Middle frontal gyrus (tissue), 1 donor: ENCODE data around the gene FAM78A.

Source experiments
- DNase-seq: peaks from one replicate; pipeline ENCODE4 v3.0.0-alpha.2; 2015; ENCODE audit warnings: low spot score; ENCODE audit errors: extremely low spot score

FAM78A gene, protein sequence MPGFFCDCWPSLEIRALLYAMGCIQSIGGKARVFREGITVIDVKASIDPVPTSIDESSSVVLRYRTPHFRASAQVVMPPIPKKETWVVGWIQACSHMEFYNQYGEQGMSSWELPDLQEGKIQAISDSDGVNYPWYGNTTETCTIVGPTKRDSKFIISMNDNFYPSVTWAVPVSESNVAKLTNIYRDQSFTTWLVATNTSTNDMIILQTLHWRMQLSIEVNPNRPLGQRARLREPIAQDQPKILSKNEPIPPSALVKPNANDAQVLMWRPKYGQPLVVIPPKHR

DNA sequence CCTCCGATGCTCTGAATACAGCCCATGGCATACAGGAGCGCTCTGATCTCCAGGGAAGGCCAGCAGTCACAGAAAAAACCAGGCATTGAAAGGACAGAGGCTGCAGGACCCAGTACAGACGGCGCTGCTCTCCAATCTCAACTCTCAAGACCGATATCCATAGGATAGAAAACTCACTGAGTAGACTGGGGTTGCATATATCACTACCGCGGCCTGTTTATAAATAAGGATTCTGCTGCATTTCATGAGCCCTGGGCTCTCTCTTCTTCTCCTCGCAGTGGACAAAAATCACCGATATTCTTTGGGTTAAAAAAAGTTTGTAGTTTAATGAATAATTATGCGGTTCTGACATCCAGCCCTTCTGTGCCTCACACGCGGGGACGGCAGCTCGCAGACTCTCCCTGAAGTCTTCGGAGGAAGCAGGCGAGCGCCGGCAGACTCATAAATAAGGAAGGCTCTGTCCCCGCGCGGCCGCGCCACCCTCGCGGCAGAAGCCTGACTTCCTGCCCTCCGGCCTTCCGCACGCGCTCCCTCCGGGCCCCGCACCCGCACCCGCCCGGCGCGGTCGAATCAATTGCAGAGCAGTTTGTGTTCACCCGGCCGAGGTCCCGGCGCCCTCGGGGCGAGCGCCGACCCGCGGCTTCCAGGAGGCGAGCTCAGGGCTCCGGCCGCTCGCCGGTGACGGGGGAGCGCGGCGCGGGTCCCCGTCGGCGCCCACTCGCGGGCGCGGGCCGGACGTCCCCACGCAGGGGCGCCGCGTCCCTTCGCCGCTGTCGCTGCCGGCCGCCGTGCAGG, at the start of gene FAM78A:
TSS of gene FAM78A (minus strand) at position 417 of the 795 bp plus-strand sequence. CDS start at position 86, 331 bp downstream.
- DNase-seq, result no peak

DNA sequence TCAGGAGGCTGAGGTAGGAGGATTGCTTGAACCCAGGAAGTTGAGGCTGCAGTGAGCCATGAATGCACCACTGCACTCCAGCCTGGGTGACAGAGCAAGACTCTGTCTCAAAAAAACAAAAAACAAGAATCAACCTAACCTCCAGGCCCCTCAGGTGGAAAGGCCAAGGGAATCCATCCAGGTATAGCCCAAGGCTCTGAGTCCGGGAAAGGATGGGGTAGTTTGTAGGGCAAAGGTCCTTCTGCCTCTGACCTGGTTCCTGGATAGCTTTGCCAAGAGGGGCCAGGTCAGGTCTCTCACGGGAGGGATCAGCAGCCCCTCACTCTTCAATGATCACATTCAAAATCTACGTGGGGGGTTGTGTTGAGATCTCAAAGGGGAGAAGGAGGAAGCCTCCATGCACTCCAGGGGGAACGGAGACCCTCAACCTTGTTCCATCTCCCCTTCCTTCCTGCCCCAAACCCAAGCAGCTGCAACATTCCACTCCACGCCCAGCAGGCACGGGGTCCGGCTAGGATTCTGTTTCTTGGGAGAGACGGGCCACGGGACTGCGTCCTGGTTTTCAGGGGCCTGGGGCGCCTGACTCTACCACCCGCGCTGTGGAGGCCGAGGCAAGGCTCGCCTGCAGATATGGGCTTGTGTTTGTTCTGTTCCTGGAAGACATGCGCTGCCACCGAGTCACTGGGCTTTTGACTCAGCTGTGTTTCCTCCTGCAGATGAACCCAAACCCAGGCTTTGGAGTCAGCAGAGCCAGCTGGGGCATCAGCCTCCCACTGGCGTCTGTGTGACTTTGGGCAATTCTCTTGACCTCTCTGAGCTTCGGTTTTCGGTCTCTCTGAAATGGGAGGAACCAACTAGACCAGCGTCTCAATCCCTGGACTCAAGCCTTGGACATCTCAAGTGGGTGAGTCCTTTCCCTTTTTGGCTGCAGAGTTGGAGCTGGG, 48.7 kb upstream of the FAM78A start:
- DNase-seq, result no peak

DNA sequence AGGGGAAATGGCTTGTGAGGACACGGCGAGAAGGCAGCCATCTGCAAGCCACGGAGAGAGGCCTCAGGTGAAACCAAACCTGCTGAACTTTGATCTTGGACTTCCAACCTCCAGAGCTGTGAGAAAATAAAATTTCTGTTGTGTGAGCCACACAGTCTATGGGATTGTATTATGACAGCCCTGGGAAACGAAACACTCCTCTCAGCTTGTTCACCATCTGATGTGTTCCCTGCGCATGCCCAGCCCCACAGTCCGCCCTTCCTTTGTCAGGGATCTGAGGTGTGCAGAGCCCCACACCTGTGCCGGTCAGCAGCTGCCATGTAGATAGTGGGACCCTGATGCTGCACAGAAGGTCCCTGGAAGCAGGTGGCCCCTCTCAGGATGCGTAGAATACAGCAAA, 47.3 kb upstream of the FAM78A start:
- no peak for DNase-seq

DNA sequence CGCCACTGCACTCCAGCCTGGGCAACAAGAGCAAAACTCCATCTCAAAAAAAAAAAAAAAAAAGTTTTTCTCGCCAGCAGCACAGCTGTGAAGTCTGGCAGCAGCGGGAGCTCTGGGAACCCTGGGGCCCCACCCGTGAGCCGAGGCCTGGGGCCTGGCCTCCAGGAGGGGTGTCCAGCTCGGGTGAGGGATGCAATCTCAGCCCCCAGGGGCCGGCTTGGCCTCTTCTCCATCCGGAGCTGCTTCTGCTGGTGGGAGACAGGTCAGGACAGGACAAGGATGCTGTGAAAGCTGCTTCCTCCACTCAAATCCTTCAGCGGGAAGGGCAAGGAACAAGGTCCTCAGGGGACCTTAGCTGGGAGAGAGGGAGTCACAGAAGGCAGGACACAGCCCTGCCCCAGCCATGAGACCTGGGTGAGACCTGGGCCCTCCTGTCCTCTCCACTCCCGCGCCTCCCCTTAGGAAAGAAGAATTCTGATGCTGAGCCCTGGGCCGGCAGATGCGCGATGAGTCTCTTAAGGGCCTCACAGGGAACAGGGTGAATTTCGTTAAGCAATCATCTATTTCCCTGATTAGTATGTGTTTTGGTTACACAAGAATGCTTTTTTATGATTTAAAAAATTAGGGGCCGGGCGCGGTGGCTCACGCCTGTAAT, 43.8 kb upstream of the FAM78A start:
- DNase-seq, result no peak

DNA sequence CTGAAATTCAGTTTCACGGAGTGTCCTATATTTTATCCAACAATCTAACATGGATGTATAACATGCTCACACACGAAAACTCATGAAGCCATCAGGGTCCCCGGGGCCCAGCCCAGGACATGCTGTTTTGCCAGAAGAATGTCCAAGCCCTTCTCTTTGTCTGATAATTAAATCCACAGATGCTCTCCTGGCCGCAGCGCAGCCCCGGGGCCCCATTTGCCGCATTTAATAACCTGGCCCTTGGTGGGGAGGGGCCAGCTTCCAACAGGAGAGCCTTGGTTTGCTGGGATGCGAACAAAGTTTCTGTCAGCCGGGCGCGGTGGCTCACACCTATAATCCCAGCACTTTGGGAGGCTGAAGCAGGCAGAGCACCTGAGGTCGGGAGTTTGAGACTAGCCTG, 43.2 kb upstream of the FAM78A start:
- DNase-seq, result no peak

DNA sequence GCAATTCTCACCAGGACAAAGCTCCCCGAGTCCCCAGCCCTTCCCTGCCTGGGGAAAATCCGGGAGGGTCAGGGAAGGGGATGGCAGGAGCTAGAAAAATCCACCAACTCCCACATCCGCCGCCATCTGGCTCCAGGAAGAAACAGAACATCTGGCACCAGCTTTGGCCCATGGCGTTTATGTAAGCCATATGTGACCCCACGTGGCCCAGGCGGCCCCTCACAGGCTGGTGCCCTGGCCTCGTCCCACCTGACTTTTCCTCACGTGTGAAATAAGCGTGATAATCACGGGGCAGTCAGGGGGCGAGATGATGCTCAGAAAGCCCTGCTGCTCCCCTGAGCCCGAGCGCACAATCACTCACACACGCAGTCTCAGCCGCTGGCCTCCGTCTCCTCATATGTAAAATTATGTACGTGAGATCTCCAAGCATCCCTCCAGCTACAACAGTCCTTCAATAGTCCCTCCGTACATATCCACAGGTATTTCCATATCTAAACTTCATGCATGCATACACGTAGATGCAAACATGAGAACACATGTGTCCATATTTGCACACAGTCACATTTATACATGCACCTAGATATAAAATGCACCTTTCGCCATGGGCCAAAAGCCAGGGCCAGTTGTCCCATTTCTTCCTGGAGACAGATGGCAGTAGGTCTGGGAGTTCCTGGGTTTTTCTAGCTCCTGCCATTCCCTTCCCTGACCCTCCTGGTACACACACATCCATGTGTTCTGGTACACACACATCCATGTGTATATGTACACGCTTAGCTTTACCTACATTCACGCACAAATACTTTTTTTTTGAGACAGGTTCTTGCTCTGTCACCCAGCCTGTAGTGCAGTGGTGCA, 42.1 kb upstream of the FAM78A start:
- no peak for DNase-seq

DNA sequence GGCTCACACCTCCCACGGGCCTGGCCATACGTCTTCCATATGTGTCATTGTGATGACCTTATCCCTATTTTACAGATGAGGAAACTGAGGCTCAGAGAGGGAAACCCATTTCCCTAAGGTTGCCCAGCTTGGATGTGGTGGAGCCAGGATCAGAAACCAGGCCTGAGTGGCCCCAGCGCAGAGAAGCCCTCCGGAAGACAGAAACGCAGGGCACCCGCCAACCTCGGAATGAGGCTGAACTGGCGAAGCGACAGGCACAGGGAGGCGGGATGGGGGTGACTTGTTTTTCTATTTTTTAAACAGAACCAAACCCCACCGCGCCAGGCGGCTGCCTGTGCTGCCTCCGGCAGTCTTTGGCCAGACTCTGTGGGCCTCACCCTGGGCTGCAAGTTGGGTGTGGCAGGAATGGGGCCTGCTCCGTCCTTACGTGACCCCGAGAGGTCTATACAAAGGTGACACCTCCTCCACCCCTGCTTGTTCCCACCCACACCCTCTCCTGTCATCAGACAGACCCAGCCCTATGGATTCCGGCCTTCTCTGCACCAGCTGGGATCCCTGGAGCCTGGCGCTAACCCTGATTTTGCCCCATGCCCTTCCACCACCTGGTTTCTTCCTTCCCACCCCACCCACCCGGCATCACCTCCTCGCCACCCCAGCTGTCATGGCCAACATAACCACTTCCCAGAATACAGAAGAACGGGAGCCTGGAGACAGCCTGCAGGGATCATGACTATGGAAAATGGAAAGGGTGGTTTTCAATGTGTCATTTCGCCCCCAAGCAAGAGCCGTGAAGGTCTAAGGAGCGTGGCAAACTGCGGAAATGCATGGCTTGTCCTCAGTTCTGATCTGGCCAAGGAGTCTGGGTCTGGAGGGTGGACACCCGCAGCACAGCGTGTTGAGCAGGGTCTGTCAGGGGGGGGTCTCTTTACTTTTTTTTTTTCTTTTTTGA, 36.8 kb upstream of the FAM78A start:
- DNase-seq, result no peak

DNA sequence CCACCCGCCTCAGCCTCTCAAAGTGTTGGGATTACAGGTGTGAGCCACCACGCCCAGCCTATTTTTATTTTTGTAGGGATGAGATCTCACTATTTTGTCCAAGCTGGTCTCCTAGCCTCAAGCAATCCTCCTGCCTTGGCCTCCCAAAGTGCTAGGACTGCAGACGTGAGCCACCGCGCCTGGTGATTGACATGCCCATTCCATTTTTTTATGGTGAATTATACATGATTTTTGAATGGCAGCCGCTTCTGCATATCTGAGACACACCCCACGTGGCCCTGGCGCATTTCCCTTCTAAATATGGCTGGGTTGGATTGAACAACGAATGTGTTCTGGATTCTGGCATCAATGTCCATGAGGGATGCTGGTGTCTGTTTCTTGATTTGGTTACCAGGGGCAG, 35.9 kb upstream of the FAM78A start:
- no peak for DNase-seq

DNA sequence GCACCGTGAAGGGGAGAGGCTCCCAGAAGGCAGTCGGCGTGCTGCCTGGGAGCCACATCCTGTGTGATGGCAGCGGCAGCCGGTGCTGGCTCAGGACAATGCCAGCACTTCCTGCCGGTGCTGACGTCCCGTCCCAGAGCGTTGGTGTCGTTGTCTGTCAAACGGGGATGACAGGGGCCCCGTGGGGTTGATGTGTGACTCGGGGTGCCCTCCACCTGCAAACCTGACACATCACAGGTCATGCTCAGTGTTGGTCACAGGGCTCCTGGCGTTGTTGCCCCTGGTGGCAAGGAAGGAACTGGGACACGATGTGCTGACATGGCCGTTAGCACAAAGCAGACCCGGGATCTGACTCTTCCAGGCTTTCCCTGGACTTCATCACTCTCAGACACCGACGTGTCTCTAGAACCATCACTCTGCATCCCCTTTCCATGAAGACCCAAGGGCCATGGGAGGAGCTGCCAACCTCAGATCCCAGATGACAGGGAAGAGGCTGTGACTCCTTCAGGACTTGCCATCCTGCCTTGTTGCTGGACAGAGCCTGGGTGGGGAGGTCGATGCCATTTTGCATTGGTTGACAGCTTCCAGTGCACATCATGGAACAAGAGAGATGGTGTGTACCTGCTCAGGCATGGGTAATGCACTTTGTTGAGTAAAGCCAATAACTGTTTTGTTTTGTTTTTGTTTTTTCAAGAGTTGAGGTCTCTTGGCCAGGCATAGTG, 34.7 kb upstream of the FAM78A start:
- no peak for DNase-seq

DNA sequence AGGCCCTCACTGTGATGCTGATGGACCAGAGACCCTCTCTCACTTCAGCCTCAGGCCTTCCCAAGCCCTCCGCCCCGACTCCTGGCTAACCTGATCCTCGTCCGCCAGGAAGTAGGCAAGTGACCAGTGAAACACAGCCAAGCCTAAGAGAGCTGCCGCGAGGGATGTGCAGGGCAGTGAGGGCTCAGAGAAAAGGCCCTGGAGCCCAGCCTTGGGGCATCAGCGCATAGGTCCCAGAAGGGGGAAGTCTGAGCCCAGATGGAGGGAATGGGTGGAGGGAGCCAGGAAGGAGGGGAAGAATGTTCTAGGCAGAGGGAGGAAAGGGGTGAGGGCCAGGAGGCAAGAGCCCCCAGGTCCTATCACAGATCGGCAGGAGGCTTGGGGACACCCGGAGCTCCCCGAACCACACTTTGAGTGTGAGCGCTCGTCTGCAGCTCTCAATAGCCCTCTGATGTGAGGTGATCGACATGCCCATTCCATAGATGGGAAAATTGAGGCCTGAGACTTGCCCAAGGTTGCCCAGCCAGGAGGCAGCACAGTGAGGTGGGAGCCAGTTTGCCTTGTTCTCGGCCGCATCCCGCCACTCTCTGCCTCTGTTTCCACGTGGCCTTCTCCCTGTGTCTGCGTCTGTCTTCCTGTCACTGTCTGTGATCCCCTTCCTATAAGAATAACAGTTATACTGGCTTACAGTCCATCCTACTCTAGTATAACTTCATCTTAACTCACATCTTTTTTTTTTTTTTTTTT, 33.4 kb upstream of the FAM78A start:
- no peak for DNase-seq

DNA sequence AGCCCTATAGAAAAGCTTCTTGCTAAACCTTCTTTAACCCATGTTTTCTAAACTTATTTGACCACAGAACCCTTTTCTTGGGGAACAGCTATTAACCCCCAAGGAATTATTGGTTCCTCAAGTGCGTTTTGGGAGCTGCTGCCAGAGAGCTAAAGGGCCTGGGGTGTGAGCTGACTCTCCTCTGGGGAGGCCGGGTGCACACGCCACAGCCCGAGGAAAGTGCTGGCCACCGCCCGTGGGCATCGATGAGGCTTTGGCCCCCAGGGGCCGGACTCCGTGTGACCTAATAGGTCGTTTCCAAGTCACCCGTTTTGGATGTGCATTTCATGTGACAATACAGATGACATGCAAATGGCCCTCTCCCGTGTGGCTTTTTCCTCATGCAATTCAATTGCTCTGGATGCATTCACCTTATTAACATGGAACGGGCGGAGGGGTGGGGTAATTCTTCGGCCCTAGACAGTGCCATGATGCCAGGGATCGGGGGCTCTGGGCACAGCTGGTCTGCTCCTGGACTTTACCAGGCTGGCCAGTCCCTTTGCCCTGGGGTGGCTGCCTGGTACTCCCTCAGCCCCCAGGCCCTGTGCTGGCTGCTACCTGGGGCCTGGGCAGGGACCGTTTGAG, 32.7 kb upstream of the FAM78A start:
- DNase-seq, result no peak

DNA sequence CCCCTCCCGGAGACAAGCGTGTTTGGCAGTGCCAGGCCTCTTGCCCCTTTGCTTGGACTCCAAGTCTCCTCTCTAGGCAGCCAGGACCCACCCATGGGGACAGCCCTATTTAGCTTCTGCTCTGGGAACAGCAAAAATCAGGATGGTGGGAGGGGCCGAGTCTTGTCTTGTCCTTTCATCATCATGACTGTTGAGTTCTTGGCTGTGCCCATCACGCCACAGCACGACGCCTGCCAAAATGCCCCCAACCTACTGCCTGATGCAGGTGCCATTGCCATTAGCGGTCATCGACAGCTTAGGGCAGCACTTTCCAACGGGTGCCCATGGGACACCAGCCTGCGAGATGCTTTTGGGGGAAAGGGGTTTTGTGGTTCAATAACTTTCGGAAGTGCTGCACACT, 32.1 kb upstream of the FAM78A start:
- no peak for DNase-seq

DNA sequence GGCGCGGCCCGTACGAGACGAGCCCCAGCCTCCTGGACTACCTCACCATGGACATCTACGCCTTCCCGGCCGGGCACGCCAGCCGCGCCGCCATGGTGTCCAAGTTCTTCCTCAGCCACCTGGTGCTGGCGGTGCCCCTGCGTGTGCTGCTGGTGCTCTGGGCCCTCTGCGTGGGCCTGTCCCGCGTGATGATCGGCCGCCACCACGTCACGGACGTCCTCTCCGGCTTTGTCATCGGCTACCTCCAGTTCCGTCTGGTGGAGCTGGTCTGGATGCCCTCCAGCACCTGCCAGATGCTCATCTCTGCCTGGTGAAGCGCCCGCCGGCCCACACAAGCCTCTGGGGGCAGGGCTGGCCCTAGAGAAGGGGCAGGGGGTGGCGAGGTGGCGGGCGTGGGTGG, 31.7 kb upstream of the FAM78A start:
- DNase-seq, result no peak

DNA sequence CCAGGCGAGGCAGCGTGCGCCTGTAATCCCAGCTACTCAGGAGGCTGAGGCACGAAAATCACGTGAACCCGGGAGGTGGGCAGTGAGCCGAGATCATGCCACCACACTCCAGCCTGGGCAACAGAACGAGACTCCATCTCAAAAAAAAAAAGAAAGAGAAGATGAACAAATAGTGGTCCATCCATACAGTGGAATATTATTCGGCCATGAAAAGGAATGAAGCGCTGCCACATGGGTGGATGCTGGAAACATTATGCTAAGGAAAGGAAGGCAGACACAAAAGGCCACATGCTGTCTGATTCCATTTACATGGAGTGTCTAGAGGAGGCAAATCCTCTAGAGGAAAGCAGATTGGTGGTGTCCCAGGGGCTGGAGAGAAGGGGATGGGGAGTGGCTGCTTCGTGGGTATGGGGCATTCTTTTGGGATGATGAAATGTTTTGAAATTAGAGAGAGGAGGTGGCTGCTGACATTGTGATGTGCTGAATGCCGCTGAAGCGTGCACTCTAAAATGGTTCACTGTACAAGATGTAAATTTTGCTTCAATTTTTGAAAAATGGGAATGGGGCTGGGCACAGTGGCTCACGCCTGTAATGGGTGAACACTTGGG, 30.2 kb upstream of the FAM78A start:
- DNase-seq, result no peak

DNA sequence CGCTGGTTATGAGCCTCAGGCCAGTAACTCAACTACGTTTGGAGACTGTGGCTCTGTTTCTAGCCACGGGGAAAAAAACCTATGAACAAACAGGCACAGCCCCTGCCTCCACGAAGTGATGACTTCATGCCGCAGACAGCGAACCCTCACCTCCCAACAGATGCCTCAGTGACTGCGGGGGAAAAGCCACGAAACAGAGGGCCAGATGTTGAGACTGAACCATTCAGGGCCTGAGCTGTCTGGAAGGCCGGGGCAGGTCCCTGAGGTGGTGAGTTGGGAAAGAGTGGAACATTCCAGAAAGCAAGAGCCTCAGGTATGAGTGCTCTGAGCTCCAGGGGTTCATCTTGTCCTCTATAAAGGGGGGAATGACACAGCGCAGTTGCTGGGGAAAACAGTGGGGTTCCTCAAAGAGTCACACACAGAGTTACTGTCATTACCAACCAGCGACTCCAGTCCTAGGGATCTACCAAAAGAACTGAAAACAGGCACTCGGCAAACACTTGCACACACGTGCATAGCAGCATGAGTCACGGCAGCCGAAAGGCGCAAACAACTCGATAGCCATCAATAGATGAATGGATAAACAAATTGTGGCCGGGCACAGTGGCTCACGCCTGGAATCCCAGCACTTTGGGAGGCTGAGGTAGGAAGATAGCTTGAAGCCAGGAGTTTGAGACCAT, 28.5 kb upstream of the FAM78A start:
- no peak for DNase-seq
